ENCODE measurements around the gene DIS3L2.
A peak's percentile ranks its signal among the peaks of the same experiment; 100 is the strongest.

Gene DIS3L2

GRCh38 chr2:231961349-231962166 lies at the start of gene DIS3L2:
TSS of gene DIS3L2 (plus strand) at chr2:231961713. CDS start at chr2:232014928, 53,215 bp downstream.
- peak; percentile 86 for DNase-seq (ENCODE audit: low spot score)

- DNase-seq (ENCODE audit: low spot score) = no peak
These were observed 47.3 kb upstream of the DIS3L2 start for GRCh38 chr2:231914077-231914690.

GRCh38 chr2:231917280-231918066 lies 44.0 kb upstream of the DIS3L2 start:
- DNase-seq (ENCODE audit: low spot score) = peak; percentile 22

GRCh38 chr2:231918501-231919330 lies 42.8 kb upstream of the DIS3L2 start:
- no peak for DNase-seq (ENCODE audit: low spot score)

- no peak for DNase-seq (ENCODE audit: low spot score)
These were observed 42.0 kb upstream of the DIS3L2 start for GRCh38 chr2:231919341-231920035.

- DNase-seq (ENCODE audit: low spot score) = no peak
These were observed 41.1 kb upstream of the DIS3L2 start for GRCh38 chr2:231920366-231920765.

GRCh38 chr2:231920795-231921194 lies 40.7 kb upstream of the DIS3L2 start:
- no peak for DNase-seq (ENCODE audit: low spot score)

- DNase-seq (ENCODE audit: low spot score) = no peak
These were observed 39.1 kb upstream of the DIS3L2 start for GRCh38 chr2:231922311-231923009.

- no peak for DNase-seq (ENCODE audit: low spot score)
These were observed 38.5 kb upstream of the DIS3L2 start for GRCh38 chr2:231923010-231923344.

- DNase-seq (ENCODE audit: low spot score) = no peak
These were observed 37.3 kb upstream of the DIS3L2 start for GRCh38 chr2:231923951-231924888.

GRCh38 chr2:231924889-231925275 lies 36.6 kb upstream of the DIS3L2 start:
- no peak for DNase-seq (ENCODE audit: low spot score)

- DNase-seq (ENCODE audit: low spot score) = peak; percentile 50
These were observed 36.0 kb upstream of the DIS3L2 start for GRCh38 chr2:231925303-231926179.

GRCh38 chr2:231926180-231926741 lies 35.3 kb upstream of the DIS3L2 start, which contains the start of gene NPPC:
TSS of gene NPPC (minus strand) at chr2:231926396. CDS start at chr2:231926249, 147 bp downstream.
- DNase-seq (ENCODE audit: low spot score) = no peak

- no peak for DNase-seq (ENCODE audit: low spot score)
These were observed 34.5 kb upstream of the DIS3L2 start for GRCh38 chr2:231926761-231927565.

GRCh38 chr2:231927566-231927890 lies 34.0 kb upstream of the DIS3L2 start:
- DNase-seq (ENCODE audit: low spot score) = no peak

- no peak for DNase-seq (ENCODE audit: low spot score)
These were observed 33.0 kb upstream of the DIS3L2 start for GRCh38 chr2:231928481-231928880.
